ENCODE results near the gene CRIM1. TPM values are rescaled to one million over a fixed set of nuclear protein-coding genes. Genes with fewer than 3 reads are reported as not detected.
A peak's percentile ranks its signal among the peaks of the same experiment; 100 is the strongest.

CRIM1 gene
- total RNA-seq, 1 experiment from 2014 or later = 133 TPM

- H3K27me3 ChIP-seq (ENCODE audit: insufficient read depth, low read depth) = no peaks in the 10 kb centered on the region
- no peaks in the 10 kb centered on the region for H3K9me3 ChIP-seq (ENCODE audit: insufficient read depth, low read depth)
- H4K20me1 ChIP-seq (ENCODE audit: insufficient read depth) = no peaks in the 10 kb centered on the region; the same call in 1 of the 2 replicates
- intact Hi-C loops (cut with micrococcal nuclease; ENCODE audit: unreplicated experiment) = no loop called here
- H3K36me3 ChIP-seq (ENCODE audit: low read depth) = peaks cover 14% of the 10 kb centered on the region; the same call in 1 of the 2 replicates
- peaks cover 17% of the 10 kb centered on the region; the same call in 1 of the 2 replicates for H3F3A ChIP-seq (ENCODE audit: insufficient read depth, low read depth)
- H3K79me2 ChIP-seq (ENCODE audit: low read depth) = peaks cover 92% of the 10 kb centered on the region
- peaks cover 56% of the 10 kb centered on the region for H3K4me1 ChIP-seq (replicated peaks; ENCODE audit: insufficient read depth)
- H2AFZ ChIP-seq = no peak overlapping the region
- TF ChIP-seq CTCF (conservative IDR thresholded peaks at IDR 0.05) (no peak), EZH2 (IDR thresholded peaks at IDR 0.05; ENCODE audit: low read depth) (no peak)
- DNase-seq = peak in 1 of 2 experiments; percentile 16
- H3K4me2 ChIP-seq = no peak overlapping the region
- H3K9me2 ChIP-seq (ENCODE audit: insufficient read depth) = no peaks in the 10 kb centered on the region
- BruUV-seq (replicated peaks) = no TSS peak
- ChIA-PET CTCF (no interaction called here), POLR2A (ENCODE audit: unreplicated experiment) (no interaction called here)
- H3K27ac ChIP-seq = no peak overlapping the region
- H3K4me3 ChIP-seq = no peak overlapping the region
These were observed 28.1 kb downstream of the CRIM1 start for GRCh38 chr2:36383726-36384125.

- ChIA-PET CTCF (no interaction called here), POLR2A (ENCODE audit: unreplicated experiment) (no interaction called here)
- TF ChIP-seq CTCF (conservative IDR thresholded peaks at IDR 0.05) = no peak
- TF ChIP-seq EZH2 (IDR thresholded peaks at IDR 0.05; ENCODE audit: low read depth) = no peak
- H3F3A ChIP-seq (ENCODE audit: insufficient read depth, low read depth) = peaks cover 24% of the 10 kb centered on the region; the same call in 1 of the 2 replicates
- intact Hi-C loops (cut with micrococcal nuclease; ENCODE audit: unreplicated experiment) = no loop called here
- peaks cover 56% of the 10 kb centered on the region for H3K4me1 ChIP-seq (replicated peaks; ENCODE audit: insufficient read depth)
- no peak overlapping the region for H2AFZ ChIP-seq
- H3K9me2 ChIP-seq (ENCODE audit: insufficient read depth) = no peaks in the 10 kb centered on the region
- no peak overlapping the region for H3K27ac ChIP-seq
- H3K36me3 ChIP-seq (ENCODE audit: low read depth) = peaks cover 7% of the 10 kb centered on the region; the same call in 1 of the 2 replicates
- H3K9me3 ChIP-seq (ENCODE audit: insufficient read depth, low read depth) = no peaks in the 10 kb centered on the region
- BruUV-seq (replicated peaks) = no TSS peak
- no peak overlapping the region for H3K4me3 ChIP-seq
- peak in 1 of 2 experiments; percentile 28 for DNase-seq
- no peaks in the 10 kb centered on the region for H3K27me3 ChIP-seq (ENCODE audit: insufficient read depth, low read depth)
- peaks cover 90% of the 10 kb centered on the region for H3K79me2 ChIP-seq (ENCODE audit: low read depth)
- no peak overlapping the region for H3K4me2 ChIP-seq
- H4K20me1 ChIP-seq (ENCODE audit: insufficient read depth) = no peaks in the 10 kb centered on the region; the same call in 1 of the 2 replicates
These were observed 28.9 kb downstream of the CRIM1 start for GRCh38 chr2:36384454-36384853.

- H3K79me2 ChIP-seq (ENCODE audit: low read depth) = peaks cover 91% of the 10 kb centered on the region
- peaks cover 49% of the 10 kb centered on the region for H3K4me1 ChIP-seq (replicated peaks; ENCODE audit: insufficient read depth)
- no peak overlapping the region for H3K4me2 ChIP-seq
- H2AFZ ChIP-seq = no peak overlapping the region
- CTCF ChIA-PET = no interaction called here
- H3K27me3 ChIP-seq (ENCODE audit: insufficient read depth, low read depth) = no peaks in the 10 kb centered on the region
- no peaks in the 10 kb centered on the region; the same call in 1 of the 2 replicates for H3K36me3 ChIP-seq (ENCODE audit: low read depth)
- intact Hi-C loops (cut with micrococcal nuclease; ENCODE audit: unreplicated experiment) = no loop called here
- no peak for TF ChIP-seq CTCF (conservative IDR thresholded peaks at IDR 0.05)
- no peak for TF ChIP-seq EZH2 (IDR thresholded peaks at IDR 0.05; ENCODE audit: low read depth)
- no peak overlapping the region for H3K27ac ChIP-seq
- no peaks in the 10 kb centered on the region for H3K9me3 ChIP-seq (ENCODE audit: insufficient read depth, low read depth)
- H3K4me3 ChIP-seq = no peak overlapping the region
- H3F3A ChIP-seq (ENCODE audit: insufficient read depth, low read depth) = peaks cover 15% of the 10 kb centered on the region; the same call in 1 of the 2 replicates
- no peak for DNase-seq
- BruUV-seq (replicated peaks) = no TSS peak
- POLR2A ChIA-PET (ENCODE audit: unreplicated experiment) = no interaction called here
- no peaks in the 10 kb centered on the region for H3K9me2 ChIP-seq (ENCODE audit: insufficient read depth)
- H4K20me1 ChIP-seq (ENCODE audit: insufficient read depth) = no peaks in the 10 kb centered on the region; the same call in 1 of the 2 replicates
These were observed 30.0 kb downstream of the CRIM1 start for GRCh38 chr2:36385603-36386002.

Data from PC-9 (cell line).